Sigmoid colon (tissue), 4 donors: ENCODE data around the gene NRDE2.

Source experiments
- POLR2A ChIP-seq, 2 donors: fragments of 450-650 bp; IDR thresholded peaks; one replicate each; pipeline ENCODE4 v1.6.1; 2016; ENCODE audit warnings: antibody characterized with exemption in 2 of 2, mild to moderate bottlenecking in 2 of 2, moderate library complexity in 2 of 2
- POLR2AphosphoS5 ChIP-seq, 4 donors: sonication (generic); formaldehyde crosslinking; IDR thresholded peaks; one replicate each; pipeline ENCODE4 v1.6.1; 2017; ENCODE audit warnings: antibody characterized with exemption in 4 of 4
- TF ChIP-seq, protein P1 (sequence below), 4 experiments: fragments of 450-650 bp in 3 of 4; fragments of 200-600 bp in 1 of 4; IDR thresholded peaks; one replicate each; pipeline ENCODE4 v1.5.1; 2016 to 2019; ENCODE audit warnings: antibody characterized with exemption in 4 of 4, mild to moderate bottlenecking in 3 of 4, moderate library complexity in 2 of 4

GRCh38 chr14:90263748-90264449 lies 67.8 kb downstream of the NRDE2 start:
- TF ChIP-seq, protein P1, sequence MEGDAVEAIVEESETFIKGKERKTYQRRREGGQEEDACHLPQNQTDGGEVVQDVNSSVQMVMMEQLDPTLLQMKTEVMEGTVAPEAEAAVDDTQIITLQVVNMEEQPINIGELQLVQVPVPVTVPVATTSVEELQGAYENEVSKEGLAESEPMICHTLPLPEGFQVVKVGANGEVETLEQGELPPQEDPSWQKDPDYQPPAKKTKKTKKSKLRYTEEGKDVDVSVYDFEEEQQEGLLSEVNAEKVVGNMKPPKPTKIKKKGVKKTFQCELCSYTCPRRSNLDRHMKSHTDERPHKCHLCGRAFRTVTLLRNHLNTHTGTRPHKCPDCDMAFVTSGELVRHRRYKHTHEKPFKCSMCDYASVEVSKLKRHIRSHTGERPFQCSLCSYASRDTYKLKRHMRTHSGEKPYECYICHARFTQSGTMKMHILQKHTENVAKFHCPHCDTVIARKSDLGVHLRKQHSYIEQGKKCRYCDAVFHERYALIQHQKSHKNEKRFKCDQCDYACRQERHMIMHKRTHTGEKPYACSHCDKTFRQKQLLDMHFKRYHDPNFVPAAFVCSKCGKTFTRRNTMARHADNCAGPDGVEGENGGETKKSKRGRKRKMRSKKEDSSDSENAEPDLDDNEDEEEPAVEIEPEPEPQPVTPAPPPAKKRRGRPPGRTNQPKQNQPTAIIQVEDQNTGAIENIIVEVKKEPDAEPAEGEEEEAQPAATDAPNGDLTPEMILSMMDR (IDR thresholded peaks at IDR 0.05), result no peak
- TF ChIP-seq POLR2AphosphoS5 (IDR thresholded peaks at IDR 0.05) (no peak), POLR2A (IDR thresholded peaks at IDR 0.05) (no peak)
